SU-DHL-6 (cell line): ENCODE data around the gene OTULIN.

Experiments
- H2AFZ ChIP-seq: fragments of 200-600 bp; sonication (generic); 2 replicates; pipeline ENCODE4 v1.6.1; 2014; ENCODE audit warnings: low read depth, mild to moderate bottlenecking, moderate library complexity, mixed read lengths, antibody characterized with exemption, low read length; ENCODE audit not compliant: severe bottlenecking
- H3F3A ChIP-seq: fragments of 200-600 bp; shearing (Covaris generic); 2 replicates; pipeline ENCODE4 v1.6.0; 2016; ENCODE audit warnings: antibody characterized with exemption, mild to moderate bottlenecking; ENCODE audit not compliant: insufficient read depth
- H3K27ac ChIP-seq: fragments of 200-600 bp; sonication (generic); 2 replicates; pipeline ENCODE4 v1.5.1; 2016; ENCODE audit warnings: low read depth, mild to moderate bottlenecking, low read length, moderate library complexity, mixed read lengths
- H3K27me3 ChIP-seq: fragments of 200-600 bp; sonication (generic), shearing (Covaris generic); 2 replicates; pipeline ENCODE4 v1.6.0; 2014; ENCODE audit warnings: mild to moderate bottlenecking, low read length
- H3K36me3 ChIP-seq: fragments of 200-600 bp; sonication (generic); 2 replicates; pipeline ENCODE4 v1.6.1; 2014; ENCODE audit warnings: mild to moderate bottlenecking, low read length, mixed read lengths
- H3K4me2 ChIP-seq: fragments of 300-600, 200-600 bp; shearing (Covaris generic), sonication (generic); 2 replicates; pipeline ENCODE4 v1.6.0; 2014; ENCODE audit warnings: low read length, low read depth, mild to moderate bottlenecking; ENCODE audit not compliant: poor library complexity, severe bottlenecking
- H3K4me3 ChIP-seq: fragments of 200-600 bp; sonication (generic); 2 replicates; pipeline ENCODE4 v1.5.1; 2014; ENCODE audit warnings: antibody characterized with exemption, low read length, mild to moderate bottlenecking, mixed read lengths; ENCODE audit not compliant: insufficient read depth, poor library complexity, severe bottlenecking
- H3K79me2 ChIP-seq: fragments of 200-600 bp; sonication (generic); 2 replicates; pipeline ENCODE4 v1.6.1; 2014; ENCODE audit warnings: mild to moderate bottlenecking, low read length, moderate library complexity; ENCODE audit not compliant: insufficient read depth
- H3K9ac ChIP-seq: fragments of 200-600 bp; sonication (generic); 2 replicates; pipeline ENCODE4 v1.7.0; 2014; ENCODE audit warnings: mild to moderate bottlenecking, low read length
- H3K9me2 ChIP-seq: fragments of 200-600 bp; sonication (generic); replicated peaks from 2 replicates; pipeline ENCODE4 v1.6.1; 2014; ENCODE audit warnings: low read length; ENCODE audit not compliant: insufficient read depth
- H3K9me3 ChIP-seq: fragments of 200-600 bp; sonication (generic); 2 replicates; pipeline ENCODE4 v1.6.1; 2014; ENCODE audit warnings: low read length, mixed read lengths; ENCODE audit not compliant: insufficient read depth
- H4K20me1 ChIP-seq: fragments of 200-600 bp; sonication (generic); 2 replicates; pipeline ENCODE4 v1.6.1; 2014; ENCODE audit warnings: low read depth, mild to moderate bottlenecking, antibody characterized with exemption, low read length, moderate library complexity, mixed read lengths
- EZH2phosphoT487 ChIP-seq: fragments of 200-600 bp; sonication (generic), shearing (Covaris generic); conservative IDR thresholded peaks from 2 replicates; pipeline ENCODE4 v1.6.1; 2018; ENCODE audit warnings: mild to moderate bottlenecking, antibody characterized with exemption, low read length, moderate library complexity, mixed read lengths
- TF ChIP-seq, protein P1 (sequence below): fragments of 200-600 bp; sonication (generic); IDR thresholded peaks from one replicate; pipeline ENCODE4 v1.5.1; 2017; ENCODE audit warnings: antibody characterized with exemption, mild to moderate bottlenecking, low read length, moderate library complexity; ENCODE audit not compliant: insufficient read depth, poor library complexity, severe bottlenecking

Gene OTULIN

GRCh38 chr5:14710313-14710994 lies 45.9 kb downstream of the OTULIN start:
- no peak overlapping the region for H3K27ac ChIP-seq
- H3K79me2 ChIP-seq = no peaks in the 10 kb centered on the region
- no peak overlapping the region for H2AFZ ChIP-seq
- no peaks in the 10 kb centered on the region for H3K27me3 ChIP-seq
- no peaks in the 10 kb centered on the region for H4K20me1 ChIP-seq
- no peak overlapping the region for H3K4me2 ChIP-seq
- no peak overlapping the region for H3K4me3 ChIP-seq
- peaks cover 7% of the 10 kb centered on the region for H3K36me3 ChIP-seq
- H3F3A ChIP-seq = peaks cover under 1% of the 10 kb centered on the region; the same call in 1 of the 2 replicates
- no peaks in the 10 kb centered on the region for H3K9me2 ChIP-seq
- H3K9me3 ChIP-seq = no peaks in the 10 kb centered on the region
- no peak overlapping the region for H3K9ac ChIP-seq
- TF ChIP-seq, protein P1, sequence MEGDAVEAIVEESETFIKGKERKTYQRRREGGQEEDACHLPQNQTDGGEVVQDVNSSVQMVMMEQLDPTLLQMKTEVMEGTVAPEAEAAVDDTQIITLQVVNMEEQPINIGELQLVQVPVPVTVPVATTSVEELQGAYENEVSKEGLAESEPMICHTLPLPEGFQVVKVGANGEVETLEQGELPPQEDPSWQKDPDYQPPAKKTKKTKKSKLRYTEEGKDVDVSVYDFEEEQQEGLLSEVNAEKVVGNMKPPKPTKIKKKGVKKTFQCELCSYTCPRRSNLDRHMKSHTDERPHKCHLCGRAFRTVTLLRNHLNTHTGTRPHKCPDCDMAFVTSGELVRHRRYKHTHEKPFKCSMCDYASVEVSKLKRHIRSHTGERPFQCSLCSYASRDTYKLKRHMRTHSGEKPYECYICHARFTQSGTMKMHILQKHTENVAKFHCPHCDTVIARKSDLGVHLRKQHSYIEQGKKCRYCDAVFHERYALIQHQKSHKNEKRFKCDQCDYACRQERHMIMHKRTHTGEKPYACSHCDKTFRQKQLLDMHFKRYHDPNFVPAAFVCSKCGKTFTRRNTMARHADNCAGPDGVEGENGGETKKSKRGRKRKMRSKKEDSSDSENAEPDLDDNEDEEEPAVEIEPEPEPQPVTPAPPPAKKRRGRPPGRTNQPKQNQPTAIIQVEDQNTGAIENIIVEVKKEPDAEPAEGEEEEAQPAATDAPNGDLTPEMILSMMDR = no peak
- TF ChIP-seq EZH2phosphoT487 = no peak

DNA sequence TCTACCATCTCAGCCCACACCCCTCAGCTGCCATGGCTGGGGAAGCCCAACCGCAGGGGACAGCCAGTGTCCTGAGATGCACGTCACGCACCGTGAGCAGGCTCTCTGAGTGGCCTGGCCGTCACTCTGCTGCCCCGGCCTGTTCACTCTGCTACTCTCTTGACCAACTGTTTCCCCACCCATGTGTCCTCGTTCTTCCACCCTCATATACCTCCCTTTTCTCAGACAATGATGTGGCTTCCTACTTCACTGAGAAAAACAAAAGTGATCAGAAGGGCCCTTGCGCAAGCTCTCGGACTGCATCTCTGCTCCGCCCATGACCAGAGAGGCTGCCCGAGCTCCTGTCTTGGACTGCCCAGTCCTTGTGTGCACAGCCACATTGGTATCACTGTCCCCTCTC lies 47.6 kb downstream of the OTULIN start:
- H3K9ac ChIP-seq = no peak overlapping the region
- H3K27me3 ChIP-seq = no peaks in the 10 kb centered on the region
- H3K27ac ChIP-seq = no peak overlapping the region
- no peak overlapping the region for H2AFZ ChIP-seq
- H3F3A ChIP-seq = peaks cover 4% of the 10 kb centered on the region; the same call in 1 of the 2 replicates
- peaks cover 12% of the 10 kb centered on the region; the same call in 1 of the 2 replicates for H3K36me3 ChIP-seq
- H3K79me2 ChIP-seq = no peaks in the 10 kb centered on the region
- no peaks in the 10 kb centered on the region for H3K9me2 ChIP-seq
- no peak overlapping the region for H3K4me2 ChIP-seq
- H3K4me3 ChIP-seq = no peak overlapping the region
- TF ChIP-seq, protein P1 = no peak
- H4K20me1 ChIP-seq = no peaks in the 10 kb centered on the region
- no peaks in the 10 kb centered on the region for H3K9me3 ChIP-seq

GRCh38 chr5:14712666-14713065 lies 48.1 kb downstream of the OTULIN start:
- no peaks in the 10 kb centered on the region for H3K79me2 ChIP-seq
- TF ChIP-seq, protein P1 = no peak
- no peaks in the 10 kb centered on the region for H4K20me1 ChIP-seq
- no peaks in the 10 kb centered on the region for H3K9me2 ChIP-seq
- H3K4me2 ChIP-seq = no peak overlapping the region
- H3K27ac ChIP-seq = no peak overlapping the region
- no peak overlapping the region for H2AFZ ChIP-seq
- H3K9me3 ChIP-seq = no peaks in the 10 kb centered on the region
- no peak overlapping the region for H3K9ac ChIP-seq
- H3K36me3 ChIP-seq = peaks cover 12% of the 10 kb centered on the region; the same call in 1 of the 2 replicates
- H3K27me3 ChIP-seq = no peaks in the 10 kb centered on the region
- peaks cover 4% of the 10 kb centered on the region; the same call in 1 of the 2 replicates for H3F3A ChIP-seq
- no peak overlapping the region for H3K4me3 ChIP-seq
